Omental fat pad (tissue), 4 donors: ENCODE data around the gene ZNF280A. TPM values are rescaled to one million over a fixed set of nuclear protein-coding genes. Genes with fewer than 3 reads are reported as not detected.

Experiments used
- ATAC-seq: fragments of 150-250 bp; one replicate; pipeline ENCODE4 v1.9.1; 2016; ENCODE audit warnings: mild to moderate bottlenecking, moderate library complexity; ENCODE audit not compliant: low FRiP score
- DNase-seq: peaks from one replicate; pipeline ENCODE4 v3.0.0-alpha.2; 2019; ENCODE audit warnings: low spot score
- CTCF ChIP-seq, 3 donors: fragments of 450-650 bp; IDR thresholded peaks; one replicate each; pipeline ENCODE4 v1.5.1; 2016 to 2017; ENCODE audit warnings: antibody characterized with exemption in 3 of 3, mild to moderate bottlenecking in 3 of 3, moderate library complexity in 2 of 3
- total RNA-seq, 4 donors: library from RNA; depleted of rRNA; stranded (reverse); fragments of >200 nt; gene quantifications; one replicate each; pipeline ENCODE4 v1.1.0, GENCODE V29; 2016

Gene ZNF280A
- total RNA-seq, 4 donors from 2014 or later: not detected

DNA sequence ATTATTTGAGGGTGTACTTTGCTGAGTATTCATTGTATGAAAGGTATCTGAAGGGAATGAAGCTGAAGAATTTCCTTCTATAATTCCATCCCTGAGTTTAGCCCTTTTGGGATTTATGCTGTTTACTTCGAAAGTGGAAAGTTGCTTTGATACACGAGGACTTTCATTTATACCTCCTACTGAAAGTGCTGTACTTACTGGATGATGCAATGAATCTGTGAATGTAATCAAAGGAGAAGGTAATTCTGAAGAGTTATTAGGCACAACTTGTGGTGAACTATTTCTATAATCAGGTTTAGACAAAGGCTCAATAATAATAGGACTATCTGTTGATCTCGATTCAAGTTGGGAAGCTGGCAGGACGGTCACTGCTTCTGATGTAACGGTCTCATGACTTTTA is 31.3 kb downstream of the ZNF280A start:
- no peak for ATAC-seq
- DNase-seq: no peak
- no peak for TF ChIP-seq CTCF (IDR thresholded peaks at IDR 0.05)

- no peak for ATAC-seq
These were observed 32.0 kb downstream of the ZNF280A start for GRCh38 chr22:22487869-22488597.

GRCh38 chr22:22487059-22487458 is 33.0 kb downstream of the ZNF280A start:
- DNase-seq: no peak
- no peak for TF ChIP-seq CTCF (IDR thresholded peaks at IDR 0.05)
- ATAC-seq: no peak

More at GRCh38 chr22:22487869-22488597, 32.0 kb downstream of the ZNF280A start:
- DNase-seq: no peak
- TF ChIP-seq CTCF (IDR thresholded peaks at IDR 0.05): no peak

GRCh38 chr22:22486132-22486899 is 33.8 kb downstream of the ZNF280A start:
- ATAC-seq (no peak), DNase-seq (no peak)
- TF ChIP-seq CTCF (IDR thresholded peaks at IDR 0.05): no peak

DNA sequence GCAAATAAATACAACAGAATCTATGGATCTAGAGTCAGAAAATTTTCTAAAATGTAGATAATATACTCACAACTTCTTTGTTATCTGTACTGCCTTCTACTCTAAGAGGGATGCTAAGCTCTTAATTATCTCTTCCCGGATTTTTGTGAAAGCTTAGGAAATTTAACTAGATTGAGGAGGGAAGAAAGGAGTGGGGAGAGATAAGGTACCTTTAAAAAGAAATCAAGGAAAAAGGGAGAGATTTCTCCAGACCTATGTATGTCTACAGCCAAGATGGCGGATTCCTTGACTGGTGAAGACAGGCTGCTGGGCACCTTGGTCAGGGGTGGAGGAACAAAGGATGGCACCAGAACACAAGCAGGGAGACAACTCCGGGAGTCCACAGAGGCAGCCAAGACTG is 34.5 kb downstream of the ZNF280A start:
- TF ChIP-seq CTCF (IDR thresholded peaks at IDR 0.05): no peak
- no peak for ATAC-seq
- DNase-seq: no peak

- DNase-seq (no peak), ATAC-seq (no peak)
- TF ChIP-seq CTCF (IDR thresholded peaks at IDR 0.05): no peak
These were observed 36.0 kb downstream of the ZNF280A start for GRCh38 chr22:22484023-22484422.
